Measurements from ENCODE around the gene CLN6. TPM values are rescaled to one million over a fixed set of nuclear protein-coding genes. Genes with fewer than 3 reads are reported as not detected.

The CLN6 gene
- total RNA-seq, 1 donor from 2014 or later = 19.0 TPM

GRCh38 chr15:68265674-68266073, 36.1 kb upstream of the CLN6 start:
- Histone ChIP-seq H3K4me2 (ENCODE audit: low read length) (no peak overlapping the region), H3K4me3 (ENCODE audit: insufficient read depth, low read depth, low read length) (no peak overlapping the region), H3K4me1 (ENCODE audit: insufficient read depth, low read length) (no peaks in the 10 kb centered on the region), H2AFZ (ENCODE audit: low read depth, low read length) (no peak overlapping the region), H3K27me3 (ENCODE audit: insufficient read depth, low read length) (peaks cover 6% of the 10 kb centered on the region), H3K36me3 (ENCODE audit: insufficient read depth, low read length) (no peaks in the 10 kb centered on the region), H3K79me2 (ENCODE audit: insufficient read depth, low read length) (no peaks in the 10 kb centered on the region), H3K9me3 (ENCODE audit: insufficient read depth, low read depth, low read length) (no peaks in the 10 kb centered on the region), H3K27ac (ENCODE audit: low read depth, low read length) (no peak overlapping the region), H4K20me1 (ENCODE audit: insufficient read depth, low read length) (no peaks in the 10 kb centered on the region), H3K9ac (ENCODE audit: low read length) (no peak overlapping the region)
- no peak for TF ChIP-seq EZH2 (IDR thresholded peaks at IDR 0.05; ENCODE audit: insufficient read depth, low read length)
- TF ChIP-seq, protein P1, sequence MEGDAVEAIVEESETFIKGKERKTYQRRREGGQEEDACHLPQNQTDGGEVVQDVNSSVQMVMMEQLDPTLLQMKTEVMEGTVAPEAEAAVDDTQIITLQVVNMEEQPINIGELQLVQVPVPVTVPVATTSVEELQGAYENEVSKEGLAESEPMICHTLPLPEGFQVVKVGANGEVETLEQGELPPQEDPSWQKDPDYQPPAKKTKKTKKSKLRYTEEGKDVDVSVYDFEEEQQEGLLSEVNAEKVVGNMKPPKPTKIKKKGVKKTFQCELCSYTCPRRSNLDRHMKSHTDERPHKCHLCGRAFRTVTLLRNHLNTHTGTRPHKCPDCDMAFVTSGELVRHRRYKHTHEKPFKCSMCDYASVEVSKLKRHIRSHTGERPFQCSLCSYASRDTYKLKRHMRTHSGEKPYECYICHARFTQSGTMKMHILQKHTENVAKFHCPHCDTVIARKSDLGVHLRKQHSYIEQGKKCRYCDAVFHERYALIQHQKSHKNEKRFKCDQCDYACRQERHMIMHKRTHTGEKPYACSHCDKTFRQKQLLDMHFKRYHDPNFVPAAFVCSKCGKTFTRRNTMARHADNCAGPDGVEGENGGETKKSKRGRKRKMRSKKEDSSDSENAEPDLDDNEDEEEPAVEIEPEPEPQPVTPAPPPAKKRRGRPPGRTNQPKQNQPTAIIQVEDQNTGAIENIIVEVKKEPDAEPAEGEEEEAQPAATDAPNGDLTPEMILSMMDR (IDR thresholded peaks at IDR 0.05; ENCODE audit: insufficient read depth, low read depth, low read length) = no peak
- no peak for FAIRE-seq
- no peak for DNase-seq (ENCODE audit: low read depth)
- Mint-ChIP-seq H3K27ac (ENCODE audit: unreplicated experiment) (no peak overlapping the region), H3K4me3 (ENCODE audit: unreplicated experiment) (no peak overlapping the region), H3K36me3 (ENCODE audit: low read depth, unreplicated experiment) (no peaks in the 10 kb centered on the region), H3K4me1 (ENCODE audit: low read depth, unreplicated experiment) (peaks cover 4% of the 10 kb centered on the region), H3K27me3 (ENCODE audit: low read depth, unreplicated experiment) (no peaks in the 10 kb centered on the region), H3K9me3 (ENCODE audit: unreplicated experiment) (no peaks in the 10 kb centered on the region)

- H3K36me3 Mint-ChIP-seq (ENCODE audit: low read depth, unreplicated experiment) = no peaks in the 10 kb centered on the region
- Histone ChIP-seq H4K20me1 (ENCODE audit: insufficient read depth, low read length) (no peaks in the 10 kb centered on the region), H3K9me3 (ENCODE audit: insufficient read depth, low read depth, low read length) (no peaks in the 10 kb centered on the region), H3K4me1 (ENCODE audit: insufficient read depth, low read length) (no peaks in the 10 kb centered on the region), H3K79me2 (ENCODE audit: insufficient read depth, low read length) (no peaks in the 10 kb centered on the region), H3K4me2 (ENCODE audit: low read length) (no peak overlapping the region), H3K4me3 (ENCODE audit: insufficient read depth, low read depth, low read length) (no peak overlapping the region), H3K9ac (ENCODE audit: low read length) (no peak overlapping the region), H2AFZ (ENCODE audit: low read depth, low read length) (no peak overlapping the region), H3K36me3 (ENCODE audit: insufficient read depth, low read length) (no peaks in the 10 kb centered on the region), H3K27ac (ENCODE audit: low read depth, low read length) (no peak overlapping the region), H3K27me3 (ENCODE audit: insufficient read depth, low read length) (peaks cover 6% of the 10 kb centered on the region)
- no peak overlapping the region for H3K27ac Mint-ChIP-seq (ENCODE audit: unreplicated experiment)
- no peaks in the 10 kb centered on the region for H3K27me3 Mint-ChIP-seq (ENCODE audit: low read depth, unreplicated experiment)
- H3K4me3 Mint-ChIP-seq (ENCODE audit: unreplicated experiment) = no peak overlapping the region
- H3K4me1 Mint-ChIP-seq (ENCODE audit: low read depth, unreplicated experiment) = peaks cover 4% of the 10 kb centered on the region
- TF ChIP-seq, protein P1 (IDR thresholded peaks at IDR 0.05; ENCODE audit: insufficient read depth, low read depth, low read length) = no peak
- no peak for TF ChIP-seq EZH2 (IDR thresholded peaks at IDR 0.05; ENCODE audit: insufficient read depth, low read length)
- no peaks in the 10 kb centered on the region for H3K9me3 Mint-ChIP-seq (ENCODE audit: unreplicated experiment)
- FAIRE-seq (no peak), DNase-seq (ENCODE audit: low read depth) (no peak)
Observed at GRCh38 chr15:68265081-68265480, 35.6 kb upstream of the CLN6 start.

DNA sequence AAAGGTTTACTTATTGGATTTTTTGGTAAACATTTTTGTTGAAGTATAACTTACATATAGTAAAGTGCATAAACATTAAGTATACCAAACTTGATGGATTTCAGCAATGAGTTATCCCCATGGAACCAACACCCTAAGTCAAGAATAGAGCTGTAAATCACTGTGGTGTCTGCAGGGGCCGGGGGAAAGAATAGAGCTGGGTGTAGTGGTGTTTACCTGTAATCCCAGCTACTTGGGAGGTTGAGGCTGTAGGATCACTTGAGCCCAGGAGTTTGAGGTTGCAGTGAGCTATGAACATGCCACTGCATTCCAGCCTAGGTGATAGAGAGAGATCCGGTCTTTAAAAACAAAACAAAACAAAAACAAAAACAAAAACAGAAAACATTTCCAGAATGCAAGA, 34.8 kb upstream of the CLN6 start:
- no peak overlapping the region for H2AFZ ChIP-seq (ENCODE audit: low read depth, low read length)
- no peak overlapping the region for H3K9ac ChIP-seq (ENCODE audit: low read length)
- H3K27me3 Mint-ChIP-seq (ENCODE audit: low read depth, unreplicated experiment) = no peaks in the 10 kb centered on the region
- H3K36me3 ChIP-seq (ENCODE audit: insufficient read depth, low read length) = no peaks in the 10 kb centered on the region
- no peaks in the 10 kb centered on the region for H3K4me1 ChIP-seq (ENCODE audit: insufficient read depth, low read length)
- no peak for TF ChIP-seq EZH2 (IDR thresholded peaks at IDR 0.05; ENCODE audit: insufficient read depth, low read length)
- TF ChIP-seq, protein P1 (IDR thresholded peaks at IDR 0.05; ENCODE audit: insufficient read depth, low read depth, low read length) = no peak
- DNase-seq (ENCODE audit: low read depth) (no peak), FAIRE-seq (no peak)
- H3K27ac Mint-ChIP-seq (ENCODE audit: unreplicated experiment) = no peak overlapping the region
- no peak overlapping the region for H3K4me2 ChIP-seq (ENCODE audit: low read length)
- H3K36me3 Mint-ChIP-seq (ENCODE audit: low read depth, unreplicated experiment) = no peaks in the 10 kb centered on the region
- peaks cover 10% of the 10 kb centered on the region for H3K27me3 ChIP-seq (ENCODE audit: insufficient read depth, low read length)
- H3K79me2 ChIP-seq (ENCODE audit: insufficient read depth, low read length) = no peaks in the 10 kb centered on the region
- no peak overlapping the region for H3K27ac ChIP-seq (ENCODE audit: low read depth, low read length)
- peaks cover 4% of the 10 kb centered on the region for H3K4me1 Mint-ChIP-seq (ENCODE audit: low read depth, unreplicated experiment)
- no peaks in the 10 kb centered on the region for H3K9me3 Mint-ChIP-seq (ENCODE audit: unreplicated experiment)
- H4K20me1 ChIP-seq (ENCODE audit: insufficient read depth, low read length) = no peaks in the 10 kb centered on the region
- H3K9me3 ChIP-seq (ENCODE audit: insufficient read depth, low read depth, low read length) = no peaks in the 10 kb centered on the region
- H3K4me3 Mint-ChIP-seq (ENCODE audit: unreplicated experiment) = no peak overlapping the region
- H3K4me3 ChIP-seq (ENCODE audit: insufficient read depth, low read depth, low read length) = no peak overlapping the region
